ENCODE results near the gene PSPC1. TPM values are rescaled to one million over a fixed set of nuclear protein-coding genes. Genes with fewer than 3 reads are reported as not detected.
"Not testable (repeated sequence)": the region's sequence is repeated elsewhere in the genome, so short reads cannot be mapped to it uniquely, and the experiment has no call there.

The PSPC1 gene
- total RNA-seq, 1 donor from 2014 or later = 40.5 TPM

GRCh38 chr13:19791953-19792537 is 9.3 kb upstream of the PSPC1 start:
- peaks cover 8% of the 10 kb centered on the region for H3K4me1 ChIP-seq
- no peak overlapping the region for H3K4me3 ChIP-seq
- DNase-seq = no peak
- TF ChIP-seq CTCF (IDR thresholded peaks at IDR 0.05) = no peak
- no peak overlapping the region for H3K27ac ChIP-seq
- intact Hi-C loops (cut with DNase I) = no loop called here
- no peak for ATAC-seq
- no peaks in the 10 kb centered on the region for H3K9me3 ChIP-seq
- no peaks in the 10 kb centered on the region for H3K36me3 ChIP-seq
- H3K27me3 ChIP-seq (ENCODE audit: low read depth) = no peaks in the 10 kb centered on the region

GRCh38 chr13:19782049-19782726 is 557 bp downstream of the PSPC1 start:
- peak; percentile 81 to 85 for ATAC-seq
- TF ChIP-seq CTCF (IDR thresholded peaks at IDR 0.05) = no peak

GRCh38 chr13:19781526-19781925 is 1.2 kb downstream of the PSPC1 start:
- Histone ChIP-seq H3K27ac (peak overlapping the region; percentile 95), H3K4me3 (peak overlapping the region; percentile 83), H3K36me3 (no peaks in the 10 kb centered on the region), H3K4me1 (peaks cover 15% of the 10 kb centered on the region), H3K9me3 (no peaks in the 10 kb centered on the region), H3K27me3 (ENCODE audit: low read depth) (no peaks in the 10 kb centered on the region)
- DNase-seq (no peak), ATAC-seq (no peak)
- no peak for TF ChIP-seq CTCF (IDR thresholded peaks at IDR 0.05)
- intact Hi-C loops (cut with DNase I) = no loop called here

More at GRCh38 chr13:19782049-19782726, 557 bp downstream of the PSPC1 start:
- peak; percentile 80 for DNase-seq
- no peaks in the 10 kb centered on the region for H3K27me3 ChIP-seq (ENCODE audit: low read depth)
- H3K27ac ChIP-seq = peak overlapping the region; percentile 95
- peak overlapping the region; percentile 83 for H3K4me3 ChIP-seq
- intact Hi-C loops (cut with DNase I) = no loop called here
- peaks cover 15% of the 10 kb centered on the region for H3K4me1 ChIP-seq
- no peaks in the 10 kb centered on the region for H3K9me3 ChIP-seq
- H3K36me3 ChIP-seq = no peaks in the 10 kb centered on the region

GRCh38 chr13:19780753-19781418 is 1.9 kb downstream of the PSPC1 start:
- Histone ChIP-seq H3K4me1 (peaks cover 21% of the 10 kb centered on the region), H3K4me3 (peak overlapping the region; percentile 83)
- H3K27me3 ChIP-seq (ENCODE audit: low read depth); H3K27ac ChIP-seq; intact Hi-C loops (cut with DNase I); ATAC-seq; H3K9me3 ChIP-seq; DNase-seq; H3K36me3 ChIP-seq: not testable (repeated sequence)

- TF ChIP-seq CTCF (IDR thresholded peaks at IDR 0.05) = no peak
- peaks cover 59% of the 10 kb centered on the region for H3K36me3 ChIP-seq
- H3K27ac ChIP-seq = no peak overlapping the region
- intact Hi-C loops (cut with DNase I) = no loop called here
- no peaks in the 10 kb centered on the region for H3K27me3 ChIP-seq (ENCODE audit: low read depth)
- H3K4me3 ChIP-seq = no peak overlapping the region
- DNase-seq = no peak
- H3K4me1 ChIP-seq = peaks cover 22% of the 10 kb centered on the region
- no peak for ATAC-seq
- H3K9me3 ChIP-seq = no peaks in the 10 kb centered on the region
These were observed 10.4 kb downstream of the PSPC1 start for GRCh38 chr13:19772306-19772705.

- ATAC-seq = no peak
- H3K9me3 ChIP-seq = no peaks in the 10 kb centered on the region
- peaks cover 6% of the 10 kb centered on the region for H3K4me1 ChIP-seq
- H3K4me3 ChIP-seq = no peak overlapping the region
- intact Hi-C loops (cut with DNase I) = no loop called here
- no peak for DNase-seq
- H3K27me3 ChIP-seq (ENCODE audit: low read depth) = no peaks in the 10 kb centered on the region
- H3K27ac ChIP-seq = no peak overlapping the region
- H3K36me3 ChIP-seq = peaks cover 54% of the 10 kb centered on the region
- TF ChIP-seq CTCF (IDR thresholded peaks at IDR 0.05) = no peak
These were observed 12.9 kb downstream of the PSPC1 start for GRCh38 chr13:19769854-19770253.
